Kidney glomerular epithelial cell (primary cell): ENCODE measurements around the gene AGBL4.
A peak's percentile ranks its signal among the peaks of the same experiment; 100 is the strongest.
"Not testable (repeated sequence)": the region's sequence is repeated elsewhere in the genome, so short reads cannot be mapped to it uniquely, and the experiment has no call there.

Source experiments
- DNase-seq: peaks from one replicate; lab custom pipeline; 2025; lab: John Stamatoyannopoulos, UW

Gene AGBL4

DNA sequence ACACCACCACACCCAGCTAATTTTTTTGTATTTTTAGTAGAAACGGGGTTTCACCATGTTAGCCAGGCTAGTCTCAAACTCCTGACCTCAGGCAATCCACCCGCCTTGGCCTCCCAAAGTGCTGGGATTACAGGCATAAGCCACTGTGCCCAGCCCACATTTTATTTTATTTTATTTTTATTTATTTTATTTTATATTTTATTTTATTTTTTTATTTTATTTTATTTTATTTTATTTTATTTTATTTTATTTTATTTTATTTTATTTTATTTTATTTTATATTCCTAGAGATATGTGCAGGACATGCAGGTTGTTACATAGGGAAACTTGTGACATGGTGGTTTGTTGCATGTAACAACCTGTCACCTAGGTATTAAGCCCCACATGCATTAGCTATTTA, 721.4 kb downstream of the AGBL4 start:
- not testable (repeated sequence) for DNase-seq

DNA sequence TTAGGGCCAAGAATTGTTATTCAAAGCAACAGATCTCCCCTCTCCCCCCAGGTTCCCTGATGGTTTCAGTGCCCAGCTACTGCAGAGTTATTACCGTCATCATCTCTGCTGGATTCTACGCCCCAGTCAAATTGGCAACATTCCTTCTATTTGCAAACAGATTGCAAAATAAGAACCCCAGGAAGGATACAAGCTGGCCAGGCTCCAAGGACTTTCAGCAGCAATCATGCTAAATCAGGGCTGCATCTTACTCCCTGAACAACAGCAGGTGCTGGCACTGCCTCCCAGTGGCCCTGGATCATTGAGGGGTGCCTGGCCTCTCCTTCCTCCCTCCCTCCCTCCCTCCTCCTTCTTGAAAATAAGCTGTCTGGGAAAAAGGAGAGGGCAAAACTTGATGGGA, 725.5 kb downstream of the AGBL4 start:
- DNase-seq, result no peak

DNA sequence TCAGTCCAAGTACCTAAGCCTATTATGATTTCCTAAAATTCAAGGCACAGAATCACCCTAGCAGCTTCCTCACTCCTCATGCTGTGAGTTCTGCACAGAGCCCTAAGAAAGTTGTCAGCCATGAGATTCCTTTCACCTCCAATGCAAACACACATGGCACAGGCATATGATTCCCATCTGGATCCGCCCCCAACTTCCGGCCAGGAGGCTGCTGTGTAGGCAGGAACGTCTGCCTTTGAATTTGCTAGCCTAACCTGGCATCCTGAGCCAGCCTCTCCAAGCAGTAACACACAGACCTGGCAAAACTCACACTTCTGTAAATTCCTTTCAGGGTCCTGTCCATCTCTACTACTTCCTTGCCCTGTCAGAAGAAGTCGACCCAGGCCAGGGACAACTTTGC, 726.0 kb downstream of the AGBL4 start:
- DNase-seq, result no peak

DNA sequence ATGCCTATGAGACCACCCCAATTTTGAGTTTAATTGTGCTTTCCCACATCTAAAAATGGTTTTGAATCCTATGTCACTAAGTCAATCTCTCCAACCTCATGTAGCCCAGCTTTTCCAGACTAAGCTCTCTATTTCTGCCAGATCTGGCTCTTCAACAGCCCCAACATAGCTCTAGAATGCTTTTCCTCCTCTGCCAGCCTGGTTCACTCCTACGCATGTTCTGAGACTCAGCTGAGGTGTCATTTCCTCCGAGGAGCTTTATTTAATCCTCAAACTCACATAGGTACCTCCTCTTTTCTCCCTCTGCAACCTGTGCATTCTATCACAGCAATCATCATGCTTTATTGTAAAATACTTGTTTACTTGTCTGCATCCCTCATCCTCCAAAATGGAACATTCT, 729.2 kb downstream of the AGBL4 start:
- DNase-seq, result no peak

DNA sequence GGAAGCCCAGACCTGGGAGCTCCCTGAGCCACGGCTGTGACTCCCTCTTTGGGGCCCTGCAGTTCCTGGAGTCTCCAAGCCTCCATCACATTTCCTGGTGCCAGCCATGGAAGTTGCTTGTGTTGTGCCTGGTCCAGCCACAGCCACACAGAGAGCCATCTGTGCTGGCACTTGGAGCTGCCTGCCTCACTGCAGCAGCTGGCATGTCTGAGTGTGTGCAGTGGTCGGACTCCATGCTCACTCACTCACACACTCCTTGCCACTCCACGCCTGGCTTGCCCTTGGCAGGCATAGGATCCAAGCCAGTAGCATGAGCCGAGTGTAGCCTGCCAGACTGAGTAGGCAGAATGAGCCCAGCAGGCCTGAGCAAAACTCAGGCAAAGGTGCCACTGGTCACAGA, 730.7 kb downstream of the AGBL4 start:
- DNase-seq, result no peak

DNA sequence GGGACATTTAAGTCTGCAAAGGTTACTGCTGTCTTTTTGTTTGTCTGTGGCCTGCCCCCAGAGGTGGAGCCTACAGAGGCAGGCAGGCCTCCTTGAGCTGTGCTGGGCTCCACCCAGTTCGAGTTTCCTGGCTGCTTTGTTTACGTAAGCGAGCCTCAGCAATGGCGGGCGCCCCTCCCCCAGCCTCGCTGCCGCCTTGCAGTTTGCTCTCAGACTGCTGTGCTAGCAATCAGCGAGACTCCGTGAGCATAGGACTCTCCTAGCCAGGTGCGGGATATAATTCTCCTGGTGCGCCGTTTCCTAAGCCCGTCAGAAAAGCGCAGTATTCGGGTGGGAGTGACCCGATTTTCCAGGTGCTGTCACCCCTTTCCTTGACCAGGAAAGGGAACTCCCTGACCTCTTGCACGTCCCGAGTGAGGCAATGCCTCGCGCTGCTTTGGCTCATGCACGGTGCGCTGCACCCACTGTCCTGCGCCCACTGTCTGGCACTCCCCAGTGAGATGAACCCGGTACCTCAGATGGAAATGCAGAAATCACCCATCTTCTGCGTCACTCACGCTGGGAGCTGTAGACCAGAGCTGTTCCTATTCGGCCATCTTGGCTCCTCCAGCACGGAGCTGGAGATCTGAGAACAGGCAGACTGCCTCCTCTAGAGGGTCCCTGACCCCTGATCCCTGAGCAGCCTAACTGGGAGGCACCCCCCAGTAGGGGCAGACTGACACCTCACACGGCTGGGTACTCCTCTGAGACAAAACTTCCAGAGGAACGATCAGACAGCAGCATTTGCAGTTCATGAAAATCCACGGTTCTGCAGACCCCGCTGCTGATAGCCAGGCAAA, 766.3 kb downstream of the AGBL4 start:
- DNase-seq, result not testable (repeated sequence)

DNA sequence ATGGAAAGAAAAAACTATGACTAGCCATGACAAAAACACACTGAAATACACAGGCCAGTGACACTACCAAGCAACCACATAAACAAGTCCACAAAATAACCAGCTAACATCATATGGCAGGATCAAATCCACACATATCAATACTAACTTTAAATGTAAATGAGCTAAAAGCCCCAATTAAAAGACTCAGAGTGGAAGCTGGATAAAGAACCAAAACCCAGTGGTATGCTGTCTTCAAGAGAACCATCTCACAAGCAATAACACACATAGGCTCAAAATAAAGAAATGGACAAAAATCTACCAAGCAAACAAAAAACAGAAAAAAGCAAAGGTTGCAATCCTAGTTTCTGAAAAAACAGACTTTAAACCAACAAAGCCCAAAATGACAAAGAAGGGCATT, 770.8 kb downstream of the AGBL4 start:
- DNase-seq, result no peak

DNA sequence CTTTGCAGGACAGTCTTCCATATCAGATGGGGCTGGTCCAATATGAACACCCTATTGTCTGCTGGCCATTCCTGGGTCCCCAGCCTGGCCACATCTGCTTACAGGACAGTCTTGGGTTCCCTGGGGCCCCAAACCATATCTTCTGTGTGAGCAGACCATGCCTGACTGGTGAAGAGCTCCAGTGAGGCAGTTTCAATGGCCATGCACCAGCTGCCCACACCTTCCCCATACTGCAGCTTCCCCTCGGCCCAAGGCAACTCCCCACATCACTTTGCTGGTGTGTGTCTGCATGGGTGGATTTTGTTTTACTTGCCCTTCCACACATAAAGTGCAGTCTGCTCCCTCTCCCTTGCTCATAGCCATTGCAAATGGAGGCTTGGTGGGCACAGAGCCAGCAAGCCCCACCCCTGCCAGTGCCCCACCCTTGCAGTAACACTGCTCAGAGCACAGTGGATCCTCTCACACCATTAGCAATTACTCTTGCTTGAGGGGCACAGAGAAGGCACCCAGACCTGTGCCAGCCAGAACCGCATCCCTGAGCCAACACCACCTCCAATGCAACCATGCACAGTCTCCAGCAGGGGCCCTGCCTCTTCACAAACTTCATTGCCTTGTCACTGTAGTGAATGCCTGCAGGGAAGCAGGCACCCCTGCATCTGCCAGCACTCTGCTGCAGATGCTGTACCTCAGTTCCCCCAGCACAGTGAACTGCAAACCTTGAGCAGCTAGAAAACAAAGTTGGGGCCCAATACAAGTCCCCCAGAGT, 772.6 kb downstream of the AGBL4 start:
- no peak for DNase-seq

DNA sequence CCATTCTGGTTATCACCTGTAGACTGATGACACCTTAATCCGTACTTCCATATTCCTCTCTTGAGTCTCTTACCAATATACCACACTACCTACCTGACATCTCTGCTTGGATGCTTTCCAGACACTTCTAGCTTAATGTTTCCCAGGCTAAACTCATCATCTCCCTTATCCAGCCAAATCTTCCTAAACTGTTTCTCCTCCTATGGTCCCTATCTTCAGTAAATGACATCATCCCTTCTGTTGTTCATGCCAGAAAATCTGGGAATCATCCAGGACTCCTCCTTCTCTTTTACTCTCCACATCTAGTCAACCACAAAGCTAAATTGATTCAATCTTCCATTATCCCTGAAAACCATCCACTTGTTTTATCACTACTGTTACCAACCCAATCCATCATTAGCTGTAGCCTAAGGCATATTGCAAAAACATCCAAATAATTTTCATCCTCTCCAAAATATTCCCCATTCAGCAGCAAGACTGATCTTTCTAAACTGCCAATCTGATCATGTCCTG, 783.0 kb downstream of the AGBL4 start:
- DNase-seq, result no peak

DNA sequence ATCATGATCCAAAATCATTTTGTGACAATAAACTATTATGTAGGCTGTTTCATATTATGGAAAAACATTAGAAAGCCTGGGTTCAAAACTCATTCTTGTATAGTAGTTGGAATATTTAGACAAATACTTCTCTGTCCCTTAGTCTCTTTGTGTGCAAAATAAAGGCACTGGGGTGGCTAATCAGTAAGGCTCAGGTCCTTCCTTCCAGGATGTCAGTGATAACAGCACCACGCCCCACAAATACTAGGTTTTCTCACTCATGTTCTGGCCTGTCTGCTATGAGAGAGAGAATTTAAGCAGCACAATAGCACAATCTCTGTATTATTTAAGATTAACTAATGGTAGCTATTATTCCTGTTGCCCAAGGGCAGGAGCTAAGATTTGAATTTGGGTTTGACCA, 788.8 kb downstream of the AGBL4 start:
- no peak for DNase-seq

DNA sequence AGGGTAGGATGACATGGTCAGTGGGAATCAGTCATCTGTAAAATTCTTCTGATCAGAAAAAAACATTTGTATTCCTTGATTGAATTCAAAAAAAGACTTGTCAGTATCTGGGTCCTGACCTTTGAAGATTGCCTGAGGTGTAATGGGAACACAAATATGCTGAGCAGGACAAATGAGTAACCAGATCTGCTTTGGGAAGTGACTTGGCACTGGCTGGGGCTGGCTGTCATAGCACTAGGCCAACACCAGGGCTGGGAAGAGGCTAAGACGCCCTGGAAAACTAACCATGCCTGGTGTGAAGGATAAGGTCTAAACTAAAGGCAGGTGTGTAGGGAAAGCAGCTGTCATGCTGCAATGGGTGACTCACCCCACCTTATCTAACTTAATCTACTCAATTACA, 794.2 kb downstream of the AGBL4 start:
- DNase-seq, result peak; percentile 65

DNA sequence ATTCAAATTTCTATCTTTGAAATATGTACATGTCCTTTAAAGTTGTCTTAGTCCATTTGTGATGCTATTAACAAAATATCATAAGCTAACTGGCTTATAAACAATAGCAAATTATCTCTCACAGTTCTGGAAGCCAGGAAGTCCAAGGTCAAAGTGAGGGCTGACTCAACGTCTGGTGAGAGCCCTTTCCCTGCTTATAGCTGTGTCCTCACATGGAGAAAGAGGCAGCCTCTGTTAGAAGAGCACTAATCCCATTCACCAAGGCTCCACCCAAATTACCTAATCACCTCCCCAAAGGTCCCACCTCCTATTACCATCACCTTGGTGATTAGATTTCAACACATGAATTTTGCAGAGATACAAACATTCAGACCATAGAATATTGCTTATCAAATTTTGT, 797.0 kb downstream of the AGBL4 start:
- no peak for DNase-seq

DNA sequence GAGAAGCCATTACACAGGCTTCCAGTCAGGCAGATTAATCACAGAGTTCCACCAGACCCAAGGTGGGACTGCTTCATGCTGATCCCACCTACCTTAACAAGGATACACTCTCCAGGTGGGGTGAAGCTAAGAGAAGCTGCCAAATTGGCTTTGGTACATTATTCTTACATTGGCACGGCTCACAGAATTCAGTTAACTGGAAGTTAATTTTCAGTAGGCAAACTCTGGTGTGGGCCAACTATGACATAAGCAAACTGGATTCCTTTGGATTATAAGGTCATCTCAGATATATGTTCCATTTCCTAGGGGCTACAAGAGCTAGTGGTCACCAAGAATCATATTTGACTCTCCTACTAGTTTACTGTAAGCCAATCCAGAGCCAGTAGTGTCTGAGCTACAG, 798.3 kb downstream of the AGBL4 start:
- DNase-seq, result no peak

DNA sequence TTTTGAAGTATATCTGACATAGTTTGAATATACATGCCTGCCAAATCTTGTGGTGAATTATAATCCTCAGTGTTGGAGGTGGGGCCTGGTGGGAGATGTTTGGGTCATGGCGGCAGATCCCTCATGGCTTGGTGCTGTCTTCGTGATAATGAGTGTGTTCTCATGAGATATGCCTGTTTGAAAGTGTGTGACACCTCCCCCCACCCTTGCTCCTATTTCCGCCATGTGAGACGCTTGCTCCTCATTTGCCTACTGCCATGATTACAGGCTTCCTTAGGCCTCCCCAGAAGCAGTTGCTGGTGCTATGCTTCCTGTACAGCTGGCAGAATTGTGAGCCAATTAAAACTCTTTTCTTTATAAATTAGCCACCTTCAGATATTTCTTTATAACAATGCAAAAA, 810.5 kb downstream of the AGBL4 start:
- DNase-seq, result no peak

DNA sequence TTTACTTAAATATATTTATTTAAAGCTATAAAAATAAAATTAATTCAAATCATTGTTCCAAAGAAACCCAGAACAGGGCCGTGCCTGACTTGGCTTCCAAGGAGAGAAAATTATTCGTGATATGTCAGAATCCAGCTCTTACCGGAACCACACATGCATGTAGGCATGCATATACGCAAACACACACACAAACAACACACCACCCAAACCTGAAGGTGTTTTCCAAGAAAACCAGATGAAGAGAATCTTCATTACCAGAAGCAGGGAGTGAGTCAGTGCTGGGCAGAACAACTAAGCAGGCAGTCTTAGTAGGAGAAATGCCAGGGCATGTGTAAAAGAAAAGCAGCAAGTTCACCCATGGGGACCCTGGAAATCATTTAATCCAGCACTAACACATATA, 815.0 kb downstream of the AGBL4 start:
- no peak for DNase-seq

DNA sequence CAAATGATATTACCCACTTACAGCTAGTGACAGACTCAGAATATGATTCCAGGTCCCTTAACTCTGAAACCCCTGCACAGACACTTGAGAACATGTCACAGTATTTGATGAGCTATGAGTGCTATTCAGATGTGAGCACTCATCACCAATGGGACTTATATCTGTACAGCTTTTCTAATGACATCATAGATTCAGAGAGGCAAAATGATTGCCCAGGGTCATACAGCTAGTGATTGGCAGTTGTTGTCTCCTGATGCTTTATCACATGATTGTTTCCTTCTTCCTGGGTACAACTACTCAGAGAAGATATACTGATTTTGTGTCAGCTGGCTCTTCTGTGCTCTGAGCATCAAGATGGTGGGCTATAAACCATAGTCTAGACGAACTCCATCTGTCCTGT, 819.0 kb downstream of the AGBL4 start:
- DNase-seq, result no peak

DNA sequence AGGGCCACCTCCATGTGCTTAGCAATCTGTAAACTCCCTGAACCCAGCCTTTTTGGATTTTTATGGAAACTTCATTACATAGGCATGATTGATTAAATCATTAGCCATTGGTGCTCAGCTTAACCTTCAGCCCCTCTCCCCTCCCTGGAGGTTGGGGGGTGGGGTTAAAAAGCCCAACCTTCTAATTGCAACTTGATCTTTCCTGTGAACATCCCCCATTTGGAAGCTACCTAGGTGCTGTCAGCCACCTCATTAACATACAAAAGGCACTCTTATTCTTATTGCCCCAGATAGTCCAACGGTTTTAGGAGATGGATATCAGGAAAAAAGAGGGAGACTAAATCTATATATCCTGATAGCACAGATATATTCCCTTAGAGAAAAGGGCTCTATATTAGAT, 823.0 kb downstream of the AGBL4 start:
- no peak for DNase-seq

DNA sequence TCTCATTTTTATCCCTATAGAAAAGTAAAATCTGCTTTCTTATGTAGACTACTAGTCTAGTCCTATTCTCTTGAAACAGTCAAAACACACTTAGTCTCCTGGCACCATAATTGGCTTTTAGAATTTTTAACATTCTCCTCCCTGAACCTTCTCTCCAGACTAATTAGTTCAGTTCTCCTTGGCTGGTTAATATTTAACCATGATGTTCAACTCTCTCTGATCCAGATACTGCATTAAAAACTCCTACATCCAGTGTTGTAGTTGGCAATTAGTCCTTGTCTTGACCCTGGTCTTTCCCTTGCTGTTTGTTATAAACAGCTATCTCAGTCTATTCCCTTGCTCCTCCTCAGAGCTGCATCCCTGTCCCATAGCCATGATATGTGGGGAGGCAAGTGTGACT, 824.2 kb downstream of the AGBL4 start:
- peak; percentile 14 for DNase-seq

DNA sequence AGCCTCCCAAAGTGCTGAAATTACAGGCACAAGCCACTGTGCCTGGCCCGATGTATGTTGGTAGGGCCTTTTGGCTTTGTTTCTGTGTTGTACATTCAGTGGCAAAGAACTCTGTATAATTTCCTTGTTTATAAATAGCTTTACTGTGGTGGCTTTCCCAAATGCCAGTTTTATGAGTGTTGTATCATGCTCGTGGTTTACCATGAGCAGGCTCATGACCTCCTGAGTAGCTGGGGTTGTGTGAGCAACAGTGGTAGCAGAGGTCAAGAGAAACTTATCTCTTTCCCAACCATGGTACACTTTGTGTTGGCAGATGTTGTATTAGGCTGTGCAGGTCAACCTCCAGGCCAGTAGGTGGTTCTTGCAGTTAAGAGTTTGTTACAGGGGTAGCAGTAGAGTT, 826.7 kb downstream of the AGBL4 start:
- no peak for DNase-seq

DNA sequence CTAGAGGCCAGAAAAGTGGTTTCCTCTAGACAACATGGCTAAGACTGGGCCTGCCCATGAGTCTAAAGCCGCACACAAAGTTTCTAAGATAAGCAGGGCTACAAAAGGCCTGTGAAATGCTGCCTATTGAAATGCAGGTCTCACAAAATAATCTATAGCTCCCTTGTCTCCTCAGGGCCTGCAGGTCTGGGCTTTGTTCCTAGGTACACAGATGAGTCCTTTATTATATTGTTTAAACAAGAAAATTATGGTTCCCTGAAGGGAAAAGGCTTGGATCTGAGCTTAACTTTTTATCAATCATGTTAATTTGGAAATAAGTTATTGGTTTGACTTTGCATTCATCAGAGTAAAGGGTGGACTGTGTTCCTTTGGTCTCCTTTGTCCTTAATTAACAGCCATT, 833.6 kb downstream of the AGBL4 start:
- DNase-seq, result no peak

DNA sequence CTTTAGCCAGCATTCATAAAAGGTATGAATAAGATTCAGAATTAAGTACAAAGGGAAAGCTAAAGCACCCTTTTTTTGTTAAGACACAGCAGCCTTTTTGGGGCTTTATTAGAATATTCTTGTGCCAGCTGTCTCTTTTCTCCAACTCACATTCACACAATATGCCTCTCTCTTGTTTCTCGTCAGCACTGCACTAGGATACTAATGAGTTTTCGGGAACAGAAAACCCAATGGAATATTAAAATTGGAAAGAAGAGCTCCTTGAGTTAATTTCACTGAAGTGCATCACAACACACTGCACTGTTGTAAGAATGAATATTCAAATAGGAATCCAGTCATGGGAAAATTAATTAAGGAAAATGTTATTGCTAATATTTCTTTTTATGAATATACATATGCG, 836.7 kb downstream of the AGBL4 start:
- no peak for DNase-seq

DNA sequence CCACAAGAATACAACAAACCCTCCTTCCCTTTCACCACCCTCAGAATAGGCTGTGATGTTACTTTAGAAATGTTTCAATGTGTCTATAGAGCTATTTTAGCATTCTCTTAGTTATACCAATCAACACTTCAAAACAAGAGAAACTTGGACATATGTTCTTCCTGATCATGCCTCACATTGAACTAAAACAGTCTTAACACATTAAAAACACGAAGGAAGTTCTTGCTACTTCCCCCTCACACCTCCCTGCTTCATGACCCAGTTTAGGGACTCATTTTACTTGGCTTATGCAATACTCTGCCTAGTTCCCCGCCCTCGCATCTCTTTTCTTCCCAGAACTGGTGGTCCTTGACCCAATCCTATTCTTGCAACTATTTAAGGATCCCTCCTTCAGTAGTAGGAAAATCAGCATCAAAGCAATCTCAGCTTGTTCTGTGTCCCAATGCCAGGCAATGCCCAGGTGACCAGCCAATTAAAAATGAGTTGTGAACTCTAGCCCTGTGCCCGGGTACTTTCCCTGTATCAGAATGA, 838.2 kb downstream of the AGBL4 start:
- DNase-seq, result no peak

DNA sequence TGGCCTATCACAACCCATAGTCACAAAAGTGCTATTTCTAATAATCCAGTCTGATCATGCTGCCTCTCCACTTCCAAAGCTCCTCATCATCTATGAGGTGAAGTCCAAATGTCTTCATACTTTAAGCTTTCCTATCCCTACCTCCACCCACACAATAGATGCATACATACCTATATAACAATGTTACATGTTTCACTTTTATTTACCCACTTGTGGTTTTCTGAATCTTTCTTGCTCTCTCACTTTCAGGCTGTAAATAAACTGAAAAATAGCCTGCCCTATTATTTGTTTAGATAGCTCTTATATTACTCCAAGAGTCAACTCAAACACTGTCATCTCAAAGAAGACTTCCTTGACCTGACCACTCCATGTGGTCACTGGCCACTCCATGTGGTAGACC, 840.3 kb downstream of the AGBL4 start:
- DNase-seq, result no peak
